HG03097 (cell line): ENCODE data around the gene MED13L.
"Not testable (repeated sequence)": the region's sequence is repeated elsewhere in the genome, so short reads cannot be mapped to it uniquely, and the experiment has no call there.

ENCODE experiments used
- ATAC-seq: cut with Tn5 transposase; IDR thresholded peaks from one replicate; pipeline ENCODE4 v1.9.1; 2021; ENCODE audit not compliant: unreplicated experiment, low FRiP score

Gene MED13L

GRCh38 chr12:116037941-116038837 lies 239.3 kb downstream of the MED13L start:
- no peak for ATAC-seq

- no peak for ATAC-seq
Measured at GRCh38 chr12:116033765-116034164, 243.7 kb downstream of the MED13L start.

GRCh38 chr12:116031624-116032023 lies 245.9 kb downstream of the MED13L start:
- ATAC-seq = not testable (repeated sequence)

GRCh38 chr12:116028619-116029018 lies 248.9 kb downstream of the MED13L start:
- no peak for ATAC-seq

GRCh38 chr12:116027551-116027821 lies 250.0 kb downstream of the MED13L start:
- no peak for ATAC-seq

- ATAC-seq = no peak
Measured at GRCh38 chr12:116026768-116027550, 250.5 kb downstream of the MED13L start.

- no peak for ATAC-seq
Measured at GRCh38 chr12:116026346-116026745, 251.1 kb downstream of the MED13L start.

- no peak for ATAC-seq
Measured at GRCh38 chr12:116024769-116025168, 252.7 kb downstream of the MED13L start.

- ATAC-seq = no peak
Measured at GRCh38 chr12:116019415-116019814, 258.1 kb downstream of the MED13L start.

GRCh38 chr12:116018282-116018681 lies 259.2 kb downstream of the MED13L start:
- no peak for ATAC-seq

GRCh38 chr12:116015525-116015924 lies 262.0 kb downstream of the MED13L start:
- ATAC-seq = no peak

- ATAC-seq = no peak
Measured at GRCh38 chr12:116012757-116013156, 264.7 kb downstream of the MED13L start.

GRCh38 chr12:116011217-116011616 lies 266.3 kb downstream of the MED13L start:
- no peak for ATAC-seq

GRCh38 chr12:116010467-116010866 lies 267.0 kb downstream of the MED13L start:
- no peak for ATAC-seq

- no peak for ATAC-seq
Measured at GRCh38 chr12:116009805-116010204, 267.7 kb downstream of the MED13L start.

GRCh38 chr12:116006141-116006540 lies 271.4 kb downstream of the MED13L start:
- ATAC-seq = no peak

- no peak for ATAC-seq
Measured at GRCh38 chr12:116002890-116003536, 274.5 kb downstream of the MED13L start.

- no peak for ATAC-seq
Measured at GRCh38 chr12:116000252-116000651, 277.2 kb downstream of the MED13L start.

- no peak for ATAC-seq
Measured at GRCh38 chr12:115999582-115999981, 277.9 kb downstream of the MED13L start.

- no peak for ATAC-seq
Measured at GRCh38 chr12:115998794-115999478, 278.6 kb downstream of the MED13L start.

- peak; percentile 56 for ATAC-seq
Measured at GRCh38 chr12:115998119-115998633, 279.3 kb downstream of the MED13L start.
